GM18520 (cell line): ENCODE data around the gene FRMD4A.
A peak's percentile ranks its signal among the peaks of the same experiment; 100 is the strongest.

ENCODE experiments used
- ATAC-seq: cut with Tn5 transposase; IDR thresholded peaks from one replicate; pipeline ENCODE4 v1.9.1; 2021; ENCODE audit not compliant: unreplicated experiment

FRMD4A gene

DNA sequence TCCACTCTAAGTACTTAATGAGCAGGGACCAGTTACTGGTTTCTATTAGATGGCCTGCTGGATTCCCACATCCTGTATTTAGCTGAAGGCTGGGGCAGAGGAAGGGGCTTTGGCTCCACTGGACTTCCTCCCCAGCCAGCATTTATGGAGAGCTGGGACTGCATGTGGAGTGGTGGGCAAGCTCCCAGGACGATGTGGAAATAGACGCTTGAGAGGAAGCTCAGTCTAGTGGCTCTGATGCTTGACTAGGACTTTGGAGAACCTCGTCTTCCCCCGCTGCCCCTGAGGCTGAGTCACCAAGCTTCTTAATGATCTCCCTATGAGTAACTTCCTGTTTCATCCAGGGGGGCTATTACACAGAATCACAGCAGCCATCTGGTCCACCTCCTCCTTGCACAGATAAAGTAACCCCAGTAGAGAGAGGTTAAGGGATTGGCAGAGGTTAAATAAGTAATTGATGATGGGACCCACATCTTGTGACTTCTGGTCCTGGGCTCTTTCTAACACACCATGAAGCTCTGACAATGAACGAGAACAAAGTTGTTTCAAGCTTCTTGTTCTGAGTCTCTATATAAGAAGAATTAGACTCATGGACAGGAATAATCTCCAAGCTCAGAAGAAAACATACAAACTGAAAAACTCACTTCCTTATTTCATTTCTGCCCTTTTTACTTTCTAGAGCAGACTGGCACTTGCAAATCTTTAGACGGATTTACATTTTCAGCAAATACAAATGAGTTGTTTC is 617.7 kb downstream of the FRMD4A start:
- ATAC-seq = peak; percentile 47

- no peak for ATAC-seq
Observed at GRCh38 chr10:13712476-13712836, 618.3 kb downstream of the FRMD4A start.

DNA sequence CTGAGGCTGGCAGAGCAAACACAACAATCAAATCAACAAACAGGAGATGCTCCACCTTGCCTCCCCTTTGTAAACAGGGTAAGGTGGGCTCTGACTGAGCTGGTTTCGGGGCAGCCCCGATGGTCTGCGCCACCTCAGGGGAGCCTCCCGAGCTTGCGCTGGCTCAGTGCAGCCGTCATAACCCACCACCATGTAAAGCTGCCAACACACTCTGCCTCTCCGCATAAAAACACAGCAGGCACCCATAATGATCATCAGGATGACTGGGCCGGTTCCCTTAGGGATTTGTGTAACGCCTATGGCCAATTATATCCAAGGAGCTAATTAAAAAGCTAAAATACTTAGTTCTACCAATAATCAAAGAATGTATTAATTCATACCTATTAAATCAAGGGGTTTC is 619.4 kb downstream of the FRMD4A start:
- no peak for ATAC-seq

GRCh38 chr10:13709931-13710650 is 620.6 kb downstream of the FRMD4A start:
- ATAC-seq = no peak

DNA sequence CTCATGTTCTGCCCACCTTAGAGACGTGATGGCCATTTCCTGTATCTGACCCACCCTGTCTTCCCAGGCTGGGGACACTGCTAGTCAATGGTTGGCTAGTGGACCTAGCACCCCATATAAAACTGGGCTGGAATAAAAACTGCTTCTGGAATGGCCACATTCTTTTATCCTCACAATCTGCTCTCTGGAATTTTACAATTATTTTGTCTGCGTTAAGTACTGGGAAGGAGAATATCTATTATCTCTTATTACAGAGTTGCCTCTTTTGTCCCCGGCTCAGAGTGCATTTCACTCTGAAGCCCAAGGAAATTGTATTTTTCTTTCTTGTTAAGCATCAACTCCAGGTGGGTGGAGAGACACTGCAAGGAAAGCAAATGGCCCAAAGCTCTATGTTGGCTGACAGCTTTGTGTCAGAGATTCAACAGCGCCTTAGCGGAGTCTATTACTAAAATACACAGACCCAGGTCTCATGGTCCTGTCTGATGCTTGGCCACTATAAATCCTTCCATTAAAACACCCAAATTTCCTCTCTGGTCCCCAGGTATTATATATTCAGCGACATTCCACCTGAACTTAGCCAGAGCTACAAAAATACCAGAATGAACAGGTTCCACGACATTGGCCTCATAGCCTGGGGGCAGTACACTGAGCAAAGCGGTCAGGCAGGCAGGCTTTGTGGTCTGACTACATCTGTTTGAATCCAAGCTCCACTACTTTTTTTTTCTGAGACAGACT is 622.3 kb downstream of the FRMD4A start:
- no peak for ATAC-seq

GRCh38 chr10:13707156-13707881 is 623.4 kb downstream of the FRMD4A start:
- ATAC-seq = no peak

- no peak for ATAC-seq
Observed at GRCh38 chr10:13706604-13707003, 624.1 kb downstream of the FRMD4A start.

DNA sequence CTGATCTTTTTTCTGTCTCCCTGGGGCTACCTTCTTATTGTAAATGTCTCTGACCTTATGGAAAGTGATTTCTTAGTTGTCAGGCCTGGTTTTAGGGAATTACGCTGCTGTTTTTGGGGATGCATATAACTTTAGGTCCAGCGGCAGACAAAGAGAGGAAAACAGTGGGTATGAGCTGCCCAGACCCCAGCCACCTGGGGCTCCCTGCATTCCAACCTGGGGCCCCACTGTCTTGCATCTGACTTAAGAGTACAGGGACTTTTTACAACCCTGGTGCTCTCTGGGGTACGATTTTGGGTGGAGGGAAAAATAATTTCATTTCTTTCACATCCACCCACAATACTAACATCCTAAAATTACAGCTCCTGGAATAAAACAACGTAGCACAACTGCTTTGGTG is 624.5 kb downstream of the FRMD4A start:
- ATAC-seq = no peak

DNA sequence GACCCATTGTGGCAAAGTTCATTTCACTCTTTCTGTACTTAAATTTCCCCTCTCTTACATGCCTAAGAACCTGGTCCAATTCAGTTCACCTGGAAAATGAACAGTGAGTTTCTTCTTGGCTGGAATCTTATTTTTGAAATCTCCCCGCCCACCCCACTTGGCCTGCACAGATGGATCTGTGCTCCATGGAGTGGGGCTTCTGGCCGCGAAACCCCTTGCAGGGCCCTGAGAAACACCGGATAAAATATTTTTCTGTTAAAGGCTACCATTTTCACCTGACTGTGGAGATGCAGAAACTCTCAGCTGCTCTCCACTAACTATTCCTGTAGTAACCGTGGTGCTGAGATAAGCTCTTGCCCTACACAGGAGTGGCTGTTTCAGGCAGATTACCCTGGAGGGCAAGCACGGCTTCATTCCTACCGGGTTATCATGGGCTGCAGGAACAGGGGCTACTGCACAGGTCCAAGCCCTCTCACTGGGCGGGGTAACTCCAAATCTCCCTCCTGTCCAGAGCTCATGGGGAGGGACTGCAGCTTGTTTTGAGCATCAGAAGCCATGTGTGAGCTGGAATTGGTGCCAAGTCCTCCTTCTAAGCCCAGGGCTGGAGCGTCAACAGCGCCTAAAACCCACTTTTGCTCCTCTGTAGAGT is 625.1 kb downstream of the FRMD4A start:
- no peak for ATAC-seq

DNA sequence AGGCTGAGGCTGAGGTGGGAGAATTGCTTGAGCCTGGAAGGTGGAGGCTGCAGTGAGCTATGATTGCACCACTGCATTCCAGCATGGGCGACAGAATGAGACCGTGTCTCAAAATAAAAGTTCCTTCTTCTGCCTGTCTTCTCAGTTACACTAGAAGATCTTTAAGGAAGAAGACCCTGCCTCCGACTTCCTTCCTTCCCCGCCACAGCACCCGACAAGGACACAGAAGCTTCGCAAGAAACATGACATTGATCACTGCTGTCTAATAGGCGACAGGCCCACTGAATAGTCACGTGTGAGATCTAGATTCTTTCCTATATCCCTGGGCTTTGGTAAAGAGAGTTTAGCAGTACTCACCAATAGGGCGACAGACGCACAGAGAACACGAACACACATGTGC is 625.8 kb downstream of the FRMD4A start:
- no peak for ATAC-seq

- ATAC-seq = no peak
Observed at GRCh38 chr10:13703997-13704536, 626.7 kb downstream of the FRMD4A start.

- no peak for ATAC-seq
Observed at GRCh38 chr10:13703101-13703818, 627.5 kb downstream of the FRMD4A start.

DNA sequence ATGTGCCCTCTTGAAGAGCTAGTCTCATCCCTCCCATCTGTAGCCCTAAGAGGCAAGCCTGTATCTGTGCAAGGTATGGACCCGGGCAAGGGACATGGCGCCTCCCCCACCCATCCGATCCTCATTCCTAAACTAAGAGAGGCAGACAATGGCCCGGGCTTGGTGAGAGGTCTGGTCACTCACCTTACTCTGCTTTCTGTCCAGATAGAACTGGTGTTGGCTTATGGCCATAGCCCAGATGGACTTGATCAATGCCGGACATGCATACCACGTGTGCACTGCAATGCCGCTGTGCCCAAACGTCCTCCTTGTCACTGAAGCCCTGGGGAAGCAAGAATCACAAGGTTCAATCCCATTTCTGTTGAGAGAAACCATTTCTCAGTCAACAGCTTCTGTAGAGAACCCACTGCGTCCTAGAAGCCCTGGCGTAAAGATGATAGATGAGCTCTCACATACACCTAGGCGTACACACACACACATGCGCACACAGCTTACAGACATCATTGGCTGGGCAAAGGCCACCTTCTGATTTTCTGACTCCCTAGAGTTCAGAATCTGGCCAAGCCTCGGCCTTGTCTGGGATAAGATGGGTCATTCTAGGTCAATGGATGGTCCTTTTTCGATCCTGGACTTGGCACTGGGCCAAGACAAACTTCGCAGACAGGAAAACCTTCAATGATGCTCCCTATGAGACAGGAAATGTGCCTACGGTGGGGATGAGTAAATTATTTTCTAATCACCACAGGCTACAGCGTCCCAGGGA is 629.4 kb downstream of the FRMD4A start:
- no peak for ATAC-seq

DNA sequence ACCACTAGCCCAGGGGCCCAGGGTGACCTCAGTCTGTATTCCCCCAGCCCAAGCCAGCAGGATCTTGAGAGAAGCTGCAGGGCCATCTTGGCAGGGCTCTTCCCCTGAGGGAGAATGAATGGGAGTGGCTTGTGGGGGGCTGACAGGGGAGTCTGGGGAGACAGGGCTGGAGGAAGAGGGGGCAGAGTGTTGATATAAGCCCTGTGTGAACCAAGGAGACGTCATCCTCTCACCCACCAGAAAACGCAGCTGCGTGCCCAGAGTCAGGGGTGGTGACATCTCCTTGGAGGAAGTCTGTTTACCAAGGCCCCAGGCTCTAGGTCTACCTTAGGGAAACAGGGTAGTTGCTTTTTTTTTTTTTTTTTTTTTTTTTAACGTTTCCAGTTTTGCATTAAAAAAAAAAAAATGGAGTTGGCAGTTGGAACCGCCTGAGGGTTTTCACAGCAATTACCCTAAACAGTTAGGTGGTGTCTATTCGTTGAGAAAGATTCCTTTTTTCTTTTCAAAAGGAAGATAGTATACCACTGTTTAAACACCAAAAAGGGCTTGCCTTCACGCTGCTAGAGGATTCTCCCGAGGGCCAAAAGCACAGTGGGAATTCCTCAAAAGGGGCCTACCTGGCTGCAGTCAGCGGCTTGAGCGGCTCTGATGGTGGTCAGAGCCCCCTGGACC is 630.1 kb downstream of the FRMD4A start:
- no peak for ATAC-seq

GRCh38 chr10:13699216-13699615 is 631.5 kb downstream of the FRMD4A start:
- no peak for ATAC-seq

DNA sequence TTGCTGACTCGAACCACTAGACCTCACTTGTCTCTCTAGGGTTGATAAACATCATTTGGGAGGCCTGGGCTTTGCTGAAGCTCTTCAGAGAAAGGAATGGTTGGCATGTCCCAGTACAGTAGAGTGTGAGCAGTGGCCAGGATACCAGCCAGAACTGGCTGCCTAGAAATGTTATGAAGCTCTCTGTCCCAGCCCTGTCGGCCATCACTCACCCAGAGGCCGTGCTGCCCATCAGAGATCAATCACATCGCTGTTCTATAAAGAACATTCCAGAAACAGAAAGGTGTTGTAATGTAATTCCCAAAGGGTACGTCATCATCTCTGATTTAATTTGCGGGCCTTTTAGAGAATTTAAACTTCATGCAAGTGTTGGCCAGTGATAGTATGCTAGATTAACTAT is 632.5 kb downstream of the FRMD4A start:
- no peak for ATAC-seq

DNA sequence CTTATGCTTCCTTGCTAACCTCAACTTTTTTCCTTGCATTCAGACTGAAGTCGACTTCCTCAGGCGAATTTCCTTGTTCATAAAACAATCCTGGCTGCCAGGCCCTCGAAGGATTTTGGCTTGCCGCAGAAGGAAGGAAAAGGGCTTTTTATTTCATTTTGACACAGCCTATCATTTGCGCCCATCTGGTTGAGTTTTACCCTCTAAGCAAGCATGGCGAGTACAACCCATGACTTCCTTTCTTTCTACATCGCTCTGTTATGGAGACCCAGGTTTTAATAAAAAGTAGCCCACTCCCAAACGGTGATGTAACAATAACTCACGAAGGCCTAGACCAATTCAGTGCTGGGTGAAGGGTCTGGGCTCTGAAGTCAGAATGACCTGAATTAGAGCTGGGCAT is 634.7 kb downstream of the FRMD4A start:
- no peak for ATAC-seq

DNA sequence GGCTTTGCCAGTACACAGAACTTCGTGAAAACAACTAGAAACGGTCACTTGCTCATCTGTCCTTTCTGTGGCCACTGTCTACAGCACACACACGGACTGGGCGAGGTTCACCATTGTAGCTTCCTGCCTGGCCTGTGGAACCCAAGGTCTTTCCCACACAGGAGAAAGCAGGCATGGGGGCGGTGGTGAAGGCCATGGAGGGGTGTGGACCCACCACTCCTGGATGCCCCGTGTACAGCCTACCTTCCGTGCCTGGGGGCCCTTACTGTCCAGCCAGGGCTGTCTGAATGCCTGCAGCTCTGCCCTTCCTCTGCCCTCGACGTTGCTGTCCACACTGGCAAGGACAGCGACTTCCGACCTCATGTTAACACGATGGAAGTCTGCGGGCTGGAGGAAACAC is 635.1 kb downstream of the FRMD4A start:
- no peak for ATAC-seq
